Retinal pigment epithelial cell (primary cell): Measurements from ENCODE around the gene NCOA3.

ENCODE experiments used
- DNase-seq: peaks from one replicate; pipeline ENCODE4 v3.0.0-alpha.2; 2010; ENCODE audit warnings: low read depth
- H3K4me3 ChIP-seq: 2 replicates; pipeline ENCODE4 v1.5.1; 2011; ENCODE audit warnings: mild to moderate bottlenecking, low read length, control low read depth, moderate library complexity
- CTCF ChIP-seq: conservative IDR thresholded peaks from 2 replicates; pipeline ENCODE4 v1.5.1; 2011; ENCODE audit warnings: low read depth, low read length, control low read depth, inconsistent platforms

NCOA3 gene

GRCh38 chr20:47667531-47668312 is 166.0 kb downstream of the NCOA3 start:
- no peak for DNase-seq
- TF ChIP-seq CTCF = no peak
- H3K4me3 ChIP-seq = no peak overlapping the region

GRCh38 chr20:47668313-47669151 is 166.8 kb downstream of the NCOA3 start:
- no peak for DNase-seq
- no peak for TF ChIP-seq CTCF
- no peak overlapping the region for H3K4me3 ChIP-seq

- TF ChIP-seq CTCF = no peak
- DNase-seq = no peak
- H3K4me3 ChIP-seq = no peak overlapping the region
Observed at GRCh38 chr20:47669152-47669425, 167.4 kb downstream of the NCOA3 start.

GRCh38 chr20:47669489-47669888 is 167.8 kb downstream of the NCOA3 start:
- DNase-seq = no peak
- H3K4me3 ChIP-seq = no peak overlapping the region
- no peak for TF ChIP-seq CTCF

- no peak for TF ChIP-seq CTCF
- DNase-seq = no peak
- no peak overlapping the region for H3K4me3 ChIP-seq
Observed at GRCh38 chr20:47669927-47670890, 168.5 kb downstream of the NCOA3 start.

GRCh38 chr20:47670913-47671312 is 169.2 kb downstream of the NCOA3 start:
- no peak for TF ChIP-seq CTCF
- DNase-seq = no peak
- no peak overlapping the region for H3K4me3 ChIP-seq
